ENCODE measurements around the gene INTS15. TPM values are rescaled to one million over a fixed set of nuclear protein-coding genes. Genes with fewer than 3 reads are reported as not detected.

Gene INTS15
- total RNA-seq, 2 experiments from 2014 or later = 39.3 to 41.8 TPM

- Mint-ChIP-seq H3K27ac (no peak overlapping the region), H3K4me1 (ENCODE audit: low read depth) (no peaks in the 10 kb centered on the region), H3K9me3 (no peaks in the 10 kb centered on the region), H3K36me3 (ENCODE audit: low read depth) (peaks cover 70% of the 10 kb centered on the region), H3K27me3 (no peaks in the 10 kb centered on the region), H3K4me3 (no peak overlapping the region)
- H3K9me3 ChIP-seq (ENCODE audit: control insufficient read depth in 1 of 2, insufficient read depth in 1 of 2, low read length in 2 of 2) = peaks cover 0 to 58% of the 10 kb centered on the region in 2 experiments
- H3K27ac ChIP-seq (ENCODE audit: low read depth in 1 of 2, low read length in 2 of 2) = no peak overlapping the region
- H3K27me3 ChIP-seq (ENCODE audit: control insufficient read depth in 1 of 2, insufficient read depth in 2 of 2, low read length in 2 of 2) = no peaks in the 10 kb centered on the region
- no peak for ATAC-seq (ENCODE audit: poor library complexity)
- DNase-seq = peak in 1 of 14 experiments; percentile 2
- no peak for TF ChIP-seq CTCF (IDR thresholded peaks at IDR 0.05)
- H3K36me3 ChIP-seq (ENCODE audit: insufficient read depth, low read length) = peaks cover 58% of the 10 kb centered on the region
- intact Hi-C loops (cut with DNase I, micrococcal nuclease) = no loop called here
- ChIA-PET POLR2A (no interaction called here), CTCF (no interaction called here)
- no peaks in the 10 kb centered on the region for H3K4me1 ChIP-seq (ENCODE audit: insufficient read depth, low read length)
- no peak overlapping the region for H3K4me3 ChIP-seq (ENCODE audit: low read length)
These were observed 59.6 kb downstream of the INTS15 start for GRCh38 chr7:6649241-6649961.

- Histone ChIP-seq H3K9me3 (ENCODE audit: control insufficient read depth in 1 of 2, insufficient read depth in 1 of 2, low read length in 2 of 2) (peaks cover 0 to 58% of the 10 kb centered on the region in 2 experiments), H3K27ac (ENCODE audit: low read depth in 1 of 2, low read length in 2 of 2) (no peak overlapping the region), H3K4me3 (ENCODE audit: low read length) (no peak overlapping the region), H3K4me1 (ENCODE audit: insufficient read depth, low read length) (no peaks in the 10 kb centered on the region), H3K27me3 (ENCODE audit: control insufficient read depth in 1 of 2, insufficient read depth in 2 of 2, low read length in 2 of 2) (no peaks in the 10 kb centered on the region), H3K36me3 (ENCODE audit: insufficient read depth, low read length) (peaks cover 57% of the 10 kb centered on the region)
- Mint-ChIP-seq H3K4me3 (no peak overlapping the region), H3K4me1 (ENCODE audit: low read depth) (no peaks in the 10 kb centered on the region), H3K27me3 (no peaks in the 10 kb centered on the region), H3K9me3 (no peaks in the 10 kb centered on the region), H3K36me3 (ENCODE audit: low read depth) (peaks cover 68% of the 10 kb centered on the region), H3K27ac (no peak overlapping the region)
- ChIA-PET CTCF (no interaction called here), POLR2A (no interaction called here)
- intact Hi-C loops (cut with DNase I, micrococcal nuclease) = no loop called here
- DNase-seq (peak in 1 of 14 experiments; percentile 1), ATAC-seq (ENCODE audit: poor library complexity) (no peak)
- TF ChIP-seq CTCF (IDR thresholded peaks at IDR 0.05) = no peak
These were observed 60.3 kb downstream of the INTS15 start for GRCh38 chr7:6650086-6650485.

- ATAC-seq (ENCODE audit: poor library complexity) = no peak
- no peaks in the 10 kb centered on the region for H3K27me3 ChIP-seq (ENCODE audit: control insufficient read depth in 1 of 2, insufficient read depth in 2 of 2, low read length in 2 of 2)
- H3K27ac ChIP-seq (ENCODE audit: low read depth in 1 of 2, low read length in 2 of 2) = no peak overlapping the region
- H3K4me1 ChIP-seq (ENCODE audit: insufficient read depth, low read length) = no peaks in the 10 kb centered on the region
- H3K36me3 ChIP-seq (ENCODE audit: insufficient read depth, low read length) = peaks cover 61% of the 10 kb centered on the region
- no peaks in the 10 kb centered on the region for H3K4me1 Mint-ChIP-seq (ENCODE audit: low read depth)
- ChIA-PET POLR2A (no interaction called here), CTCF (no interaction called here)
- no peaks in the 10 kb centered on the region for H3K27me3 Mint-ChIP-seq
- intact Hi-C loops (cut with DNase I, micrococcal nuclease) = no loop called here
- H3K27ac Mint-ChIP-seq = no peak overlapping the region
- no peak overlapping the region for H3K4me3 Mint-ChIP-seq
- peaks cover 73% of the 10 kb centered on the region for H3K36me3 Mint-ChIP-seq (ENCODE audit: low read depth)
- H3K9me3 Mint-ChIP-seq = no peaks in the 10 kb centered on the region
- peak in 1 of 14 experiments; percentile 1 for DNase-seq
- TF ChIP-seq CTCF (IDR thresholded peaks at IDR 0.05) = no peak
- peaks cover 0 to 58% of the 10 kb centered on the region in 2 experiments for H3K9me3 ChIP-seq (ENCODE audit: control insufficient read depth in 1 of 2, insufficient read depth in 1 of 2, low read length in 2 of 2)
- H3K4me3 ChIP-seq (ENCODE audit: low read length) = no peak overlapping the region
These were observed 60.7 kb downstream of the INTS15 start for GRCh38 chr7:6650521-6651011.

All from CD4-positive, alpha-beta T cell (primary cell).